NB4 (cell line): ENCODE data around the gene CD82.

ENCODE experiments used
- DNase-seq: peaks from one replicate; pipeline ENCODE4 v3.0.0; 2010; ENCODE audit warnings: low read depth
- H3K4me3 ChIP-seq: one replicate; pipeline ENCODE4 v1.5.1; 2011; ENCODE audit warnings: mild to moderate bottlenecking, low read depth, low read length, moderate library complexity
- CTCF ChIP-seq: IDR thresholded peaks from one replicate; pipeline ENCODE4 v1.5.1; 2012; ENCODE audit warnings: low read depth, low read length
- MAX ChIP-seq: IDR thresholded peaks from 2 replicates; pipeline ENCODE4 v1.6.1; 2011; ENCODE audit warnings: low read depth, low read length
- MYC ChIP-seq: IDR thresholded peaks from 2 replicates; pipeline ENCODE4 v1.6.1; 2011; ENCODE audit warnings: low read depth, low read length
- POLR2A ChIP-seq: IDR thresholded peaks from 2 replicates; pipeline ENCODE4 v1.6.1; 2011; ENCODE audit warnings: mild to moderate bottlenecking; ENCODE audit not compliant: insufficient read length; ENCODE audit errors: extremely low read depth

Gene CD82

DNA sequence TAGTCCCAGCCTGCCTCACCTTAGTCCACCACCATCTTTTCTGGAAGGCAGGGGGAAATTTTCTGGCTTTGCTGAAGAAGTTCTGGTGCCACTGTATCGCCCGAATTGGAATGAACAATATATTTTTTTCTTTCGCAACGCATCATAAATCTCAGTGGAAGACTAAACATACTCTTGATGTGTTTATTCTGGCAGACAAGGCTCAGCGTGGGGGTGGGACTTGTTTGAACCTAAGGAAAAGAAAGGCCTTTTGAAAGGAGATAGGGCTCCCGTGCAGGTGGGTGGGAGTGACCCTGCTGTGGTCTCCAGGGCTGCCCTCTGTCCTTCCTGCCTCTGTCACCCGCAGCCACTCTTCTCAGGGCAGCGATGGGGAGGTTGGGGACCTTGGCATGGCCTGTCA lies 42.5 kb downstream of the CD82 start:
- TF ChIP-seq MAX (no peak), CTCF (no peak), POLR2A (no peak), MYC (no peak)
- no peak for DNase-seq
- H3K4me3 ChIP-seq: no peak overlapping the region

- no peak for TF ChIP-seq CTCF
- TF ChIP-seq POLR2A: no peak
- no peak for TF ChIP-seq MAX
- no peak for TF ChIP-seq MYC
- no peak overlapping the region for H3K4me3 ChIP-seq
- DNase-seq: no peak
These were observed 43.2 kb downstream of the CD82 start for GRCh38 chr11:44608651-44608990.

DNA sequence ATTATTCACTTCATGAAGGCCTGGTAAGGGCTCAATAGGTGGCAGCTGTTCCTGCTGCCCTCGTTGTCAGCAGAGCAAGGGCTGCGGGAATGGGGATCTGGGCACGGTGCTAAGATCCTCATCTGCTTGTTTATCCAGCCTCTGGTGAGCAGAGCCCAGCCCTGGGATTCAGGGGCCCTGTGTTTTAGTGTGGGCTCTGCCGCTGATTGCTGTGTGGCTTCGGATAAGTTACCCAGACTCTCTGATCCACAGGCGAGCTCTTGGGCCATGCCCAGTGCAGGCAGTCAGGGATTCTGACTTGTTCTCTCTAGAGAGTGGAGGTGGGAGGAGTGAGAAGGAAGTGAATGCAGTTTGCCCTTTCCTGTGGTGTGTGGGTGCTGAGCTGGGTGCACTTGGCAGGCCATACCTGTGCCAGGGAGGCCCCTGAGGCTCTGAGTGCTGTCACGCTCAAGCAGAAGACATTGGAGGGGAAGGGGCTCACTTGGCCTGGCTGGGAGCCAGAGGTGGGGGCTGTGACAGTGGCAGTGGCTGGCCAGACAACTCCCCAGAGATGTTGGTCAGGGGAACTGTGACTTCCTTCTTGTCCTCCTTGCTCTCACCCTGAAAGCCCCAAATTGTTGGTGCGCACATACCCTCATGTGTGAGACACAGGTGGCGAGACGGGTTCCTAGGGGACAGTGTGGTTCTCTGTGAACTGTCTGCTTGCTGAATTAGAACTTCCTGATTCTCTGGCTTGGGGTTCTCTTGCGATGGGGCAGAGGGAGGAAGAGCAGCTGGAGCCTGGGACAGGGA lies 43.7 kb downstream of the CD82 start:
- H3K4me3 ChIP-seq: no peak overlapping the region
- no peak for TF ChIP-seq MAX
- no peak for TF ChIP-seq CTCF
- peak; percentile 58 for DNase-seq

DNA sequence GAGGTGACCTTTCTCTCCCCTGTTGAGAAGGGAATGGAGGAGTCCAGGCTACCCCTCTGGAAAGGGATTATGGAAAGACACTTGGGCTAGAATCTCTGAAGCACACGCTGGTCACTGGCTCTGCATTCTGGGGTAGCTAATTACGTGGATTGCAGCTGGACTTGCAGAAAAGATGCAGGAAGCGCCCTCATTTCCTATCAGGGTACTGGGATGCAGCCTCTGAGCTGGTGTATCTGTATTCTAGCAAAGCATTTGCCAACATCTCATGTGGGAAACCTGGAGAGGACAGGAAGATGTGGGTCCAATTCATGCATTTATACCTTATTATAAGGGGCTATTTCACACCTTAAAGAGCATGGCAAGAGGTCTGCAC lies 44.3 kb downstream of the CD82 start:
- H3K4me3 ChIP-seq: no peak overlapping the region
- no peak for DNase-seq
- TF ChIP-seq MYC: no peak
- no peak for TF ChIP-seq MAX
- no peak for TF ChIP-seq CTCF
- no peak for TF ChIP-seq POLR2A

DNA sequence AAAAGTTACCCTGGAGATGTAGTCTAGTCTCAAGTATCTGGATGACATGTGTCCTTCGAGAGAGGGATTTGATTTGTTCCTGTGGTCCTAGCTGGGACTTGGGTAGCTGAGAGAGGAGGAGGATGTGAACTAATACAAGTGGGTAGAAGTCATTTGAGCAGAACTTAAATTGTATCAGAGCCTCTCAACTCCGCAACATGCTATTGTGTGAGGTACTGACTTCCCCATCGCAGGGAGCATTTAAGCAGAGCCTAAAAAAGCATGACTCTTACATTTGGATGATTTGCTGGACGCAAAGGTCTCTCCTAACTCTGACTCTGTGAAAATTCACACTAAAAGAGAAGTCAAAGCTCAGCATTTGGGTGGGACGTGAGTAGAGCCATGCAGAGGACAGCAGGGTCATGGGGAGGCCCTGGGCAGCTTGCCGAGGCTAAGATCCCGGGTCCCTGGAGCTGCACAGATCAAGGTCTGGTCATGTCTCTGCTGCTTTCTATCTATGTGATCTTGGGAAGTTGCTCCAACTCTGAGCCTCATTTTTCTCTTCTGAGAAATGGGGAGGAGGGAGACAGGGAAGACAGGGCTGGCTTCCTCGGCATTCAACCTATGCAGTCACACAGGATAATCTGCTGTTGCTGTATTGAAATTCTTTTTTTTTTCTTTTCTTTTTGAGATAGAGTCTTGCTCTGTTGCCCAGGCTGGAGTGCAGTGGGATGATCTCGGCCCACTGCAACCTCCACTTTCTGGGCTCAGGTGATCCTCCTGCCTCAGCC lies 44.9 kb downstream of the CD82 start:
- H3K4me3 ChIP-seq: no peak overlapping the region
- no peak for DNase-seq
- TF ChIP-seq CTCF (no peak), MAX (no peak), MYC (no peak), POLR2A (no peak)
